SU-DHL-6 (cell line): Measurements from ENCODE around the gene BDNF.

Experiments used
- EZH2phosphoT487 ChIP-seq: fragments of 200-600 bp; sonication (generic), shearing (Covaris generic); conservative IDR thresholded peaks from 2 replicates; pipeline ENCODE4 v1.6.1; 2018; ENCODE audit warnings: mild to moderate bottlenecking, antibody characterized with exemption, low read length, moderate library complexity, mixed read lengths
- TF ChIP-seq, protein P1 (sequence below): fragments of 200-600 bp; sonication (generic); IDR thresholded peaks from one replicate; pipeline ENCODE4 v1.5.1; 2017; ENCODE audit warnings: antibody characterized with exemption, mild to moderate bottlenecking, low read length, moderate library complexity; ENCODE audit not compliant: insufficient read depth, poor library complexity, severe bottlenecking

DNA sequence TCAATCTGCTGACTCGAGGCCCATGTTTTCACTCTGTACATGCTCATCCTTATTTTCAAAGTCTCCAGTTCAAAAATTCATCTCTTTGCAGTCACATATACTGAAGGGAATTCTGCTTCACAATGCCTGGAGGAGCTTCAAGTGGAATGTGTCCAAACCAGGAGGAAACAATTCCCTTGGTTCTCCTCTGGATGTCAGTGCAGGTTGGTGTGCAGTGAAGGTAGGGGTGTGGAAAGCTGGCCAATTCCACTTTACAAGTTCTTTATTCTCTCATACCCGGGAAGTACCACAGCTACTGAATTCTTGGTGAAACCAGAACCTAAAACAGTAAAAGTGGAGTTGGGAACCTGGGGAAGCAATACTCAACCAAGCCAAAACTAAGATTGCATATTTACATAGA lies 57.3 kb downstream of the BDNF start:
- TF ChIP-seq, protein P1, sequence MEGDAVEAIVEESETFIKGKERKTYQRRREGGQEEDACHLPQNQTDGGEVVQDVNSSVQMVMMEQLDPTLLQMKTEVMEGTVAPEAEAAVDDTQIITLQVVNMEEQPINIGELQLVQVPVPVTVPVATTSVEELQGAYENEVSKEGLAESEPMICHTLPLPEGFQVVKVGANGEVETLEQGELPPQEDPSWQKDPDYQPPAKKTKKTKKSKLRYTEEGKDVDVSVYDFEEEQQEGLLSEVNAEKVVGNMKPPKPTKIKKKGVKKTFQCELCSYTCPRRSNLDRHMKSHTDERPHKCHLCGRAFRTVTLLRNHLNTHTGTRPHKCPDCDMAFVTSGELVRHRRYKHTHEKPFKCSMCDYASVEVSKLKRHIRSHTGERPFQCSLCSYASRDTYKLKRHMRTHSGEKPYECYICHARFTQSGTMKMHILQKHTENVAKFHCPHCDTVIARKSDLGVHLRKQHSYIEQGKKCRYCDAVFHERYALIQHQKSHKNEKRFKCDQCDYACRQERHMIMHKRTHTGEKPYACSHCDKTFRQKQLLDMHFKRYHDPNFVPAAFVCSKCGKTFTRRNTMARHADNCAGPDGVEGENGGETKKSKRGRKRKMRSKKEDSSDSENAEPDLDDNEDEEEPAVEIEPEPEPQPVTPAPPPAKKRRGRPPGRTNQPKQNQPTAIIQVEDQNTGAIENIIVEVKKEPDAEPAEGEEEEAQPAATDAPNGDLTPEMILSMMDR, result no peak
- no peak for TF ChIP-seq EZH2phosphoT487
